Bronchial epithelial cell (primary cell): ENCODE measurements around the gene LMBR1L. TPM values are rescaled to one million over a fixed set of nuclear protein-coding genes. Genes with fewer than 3 reads are reported as not detected.

Experiments
- DNase-seq: peaks from one replicate; pipeline ENCODE4 v3.0.0-alpha.2; 2010; ENCODE audit warnings: low read depth
- FAIRE-seq: peaks from 2 replicates; lab custom pipeline; 2011; peaks lifted over from hg19 to GRCh38; lab: Jason Lieb, UNC
- H3K27me3 ChIP-seq: 2 replicates; pipeline ENCODE4 v1.5.1; 2011; ENCODE audit warnings: low read length; ENCODE audit not compliant: control insufficient read depth, insufficient read depth
- H3K36me3 ChIP-seq: 2 replicates; pipeline ENCODE4 v1.5.1; 2011; ENCODE audit warnings: low read length; ENCODE audit not compliant: control insufficient read depth, insufficient read depth
- H3K4me3 ChIP-seq: 2 replicates; pipeline ENCODE4 v1.5.1; 2011; ENCODE audit warnings: mild to moderate bottlenecking, low read depth, low read length, control low read depth
- total RNA-seq: library from RNA; depleted of rRNA; stranded (reverse); fragments of >200 nt; gene quantifications from 2 replicates; pipeline ENCODE4 v1.2.1, GENCODE V29; 2014
- TF ChIP-seq, protein P1 (sequence below): IDR thresholded peaks from 2 replicates; pipeline ENCODE4 v1.5.1; 2011; ENCODE audit warnings: mild to moderate bottlenecking, moderate library complexity, low read length, control low read depth, inconsistent platforms; ENCODE audit not compliant: insufficient read depth, severe bottlenecking

The LMBR1L gene
- total RNA-seq, 1 donor from 2014 or later: 24.0 TPM

DNA sequence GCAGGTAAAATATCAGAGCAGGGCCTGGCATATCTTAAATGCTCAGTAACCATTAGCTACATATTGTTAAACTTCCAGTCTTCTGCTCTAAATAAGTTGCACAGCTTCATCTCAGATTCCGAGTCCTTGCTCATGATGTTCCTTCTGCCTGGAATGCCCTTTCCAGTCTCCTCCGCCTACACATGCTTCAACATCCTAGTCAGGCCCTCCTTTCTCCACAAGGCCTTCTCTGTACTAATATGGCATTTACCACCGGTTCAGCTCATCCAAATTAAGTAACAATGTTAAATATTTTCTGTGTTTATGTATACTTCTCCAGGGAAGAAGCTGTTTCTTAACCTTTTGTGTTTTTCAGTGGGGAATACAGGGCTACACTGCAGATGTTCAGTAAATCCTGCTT lies 24.5 kb downstream of the LMBR1L start:
- H3K27me3 ChIP-seq: peaks cover 17% of the 10 kb centered on the region
- H3K36me3 ChIP-seq: no peaks in the 10 kb centered on the region
- FAIRE-seq: no peak
- DNase-seq: no peak
- TF ChIP-seq, protein P1, sequence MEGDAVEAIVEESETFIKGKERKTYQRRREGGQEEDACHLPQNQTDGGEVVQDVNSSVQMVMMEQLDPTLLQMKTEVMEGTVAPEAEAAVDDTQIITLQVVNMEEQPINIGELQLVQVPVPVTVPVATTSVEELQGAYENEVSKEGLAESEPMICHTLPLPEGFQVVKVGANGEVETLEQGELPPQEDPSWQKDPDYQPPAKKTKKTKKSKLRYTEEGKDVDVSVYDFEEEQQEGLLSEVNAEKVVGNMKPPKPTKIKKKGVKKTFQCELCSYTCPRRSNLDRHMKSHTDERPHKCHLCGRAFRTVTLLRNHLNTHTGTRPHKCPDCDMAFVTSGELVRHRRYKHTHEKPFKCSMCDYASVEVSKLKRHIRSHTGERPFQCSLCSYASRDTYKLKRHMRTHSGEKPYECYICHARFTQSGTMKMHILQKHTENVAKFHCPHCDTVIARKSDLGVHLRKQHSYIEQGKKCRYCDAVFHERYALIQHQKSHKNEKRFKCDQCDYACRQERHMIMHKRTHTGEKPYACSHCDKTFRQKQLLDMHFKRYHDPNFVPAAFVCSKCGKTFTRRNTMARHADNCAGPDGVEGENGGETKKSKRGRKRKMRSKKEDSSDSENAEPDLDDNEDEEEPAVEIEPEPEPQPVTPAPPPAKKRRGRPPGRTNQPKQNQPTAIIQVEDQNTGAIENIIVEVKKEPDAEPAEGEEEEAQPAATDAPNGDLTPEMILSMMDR: no peak
- H3K4me3 ChIP-seq: no peak overlapping the region

DNA sequence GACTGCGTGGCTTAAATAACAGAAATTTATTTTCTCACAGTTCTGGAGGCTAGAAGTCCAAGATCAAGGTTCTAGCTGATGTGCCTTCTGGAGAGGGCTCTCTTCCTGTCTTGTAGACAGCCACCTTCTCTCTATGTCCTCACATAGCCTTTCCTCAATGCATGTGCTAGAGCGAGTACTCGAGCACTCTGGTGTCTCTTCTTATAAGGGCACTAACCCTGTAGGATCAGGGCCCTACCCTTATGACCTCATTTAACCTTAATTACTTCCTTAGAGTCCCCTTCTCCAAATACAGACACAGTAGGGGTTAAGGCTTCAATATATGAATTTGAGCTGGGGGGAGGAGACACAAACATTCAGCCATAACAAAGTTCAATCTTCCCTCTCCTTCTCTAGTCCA lies 26.2 kb downstream of the LMBR1L start:
- Histone ChIP-seq H3K36me3 (no peaks in the 10 kb centered on the region), H3K4me3 (no peak overlapping the region), H3K27me3 (peaks cover 4% of the 10 kb centered on the region)
- DNase-seq: no peak
- FAIRE-seq: no peak
- TF ChIP-seq, protein P1: no peak

DNA sequence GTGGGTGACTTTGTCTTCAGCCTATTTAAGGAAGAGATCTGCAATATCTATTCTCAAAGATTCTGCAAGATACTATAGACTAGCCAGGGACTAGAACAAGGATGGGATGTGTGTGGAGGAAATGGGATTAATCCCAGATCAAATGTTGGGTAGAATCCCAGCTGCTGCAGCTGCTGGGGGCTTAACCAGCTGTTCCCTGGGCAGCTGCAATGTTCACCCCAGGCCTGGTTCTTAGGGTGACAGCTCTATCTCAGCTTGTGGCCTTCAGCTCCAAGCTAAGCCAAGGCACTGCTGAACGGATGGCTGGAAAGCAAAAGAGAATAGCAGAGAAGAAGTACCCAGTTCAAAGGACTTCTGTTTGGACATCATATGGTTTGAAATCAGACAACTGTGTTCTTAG lies 30.9 kb downstream of the LMBR1L start:
- H3K36me3 ChIP-seq: no peaks in the 10 kb centered on the region
- H3K27me3 ChIP-seq: no peaks in the 10 kb centered on the region
- TF ChIP-seq, protein P1: no peak
- DNase-seq (no peak), FAIRE-seq (no peak)
- H3K4me3 ChIP-seq: no peak overlapping the region

DNA sequence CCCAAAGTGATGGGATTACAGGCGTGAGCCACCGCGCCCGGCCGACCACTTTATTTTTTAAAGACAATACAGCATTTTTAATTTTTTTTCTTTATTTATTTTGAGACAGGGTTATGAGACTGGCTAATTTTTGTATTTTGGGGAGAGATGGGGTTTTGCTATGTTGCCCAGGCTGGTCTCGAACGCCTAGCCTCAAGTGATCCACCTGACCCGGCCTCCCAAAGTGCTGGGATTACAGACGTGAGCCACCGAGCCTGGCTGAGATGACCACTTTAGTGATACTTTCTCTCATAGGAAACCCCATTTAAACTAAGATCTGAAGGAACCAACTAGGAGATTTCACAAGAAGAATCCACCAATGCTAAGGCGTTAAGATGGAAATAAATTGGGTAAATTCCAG lies 39.7 kb downstream of the LMBR1L start:
- Histone ChIP-seq H3K27me3 (no peaks in the 10 kb centered on the region), H3K4me3 (no peak overlapping the region), H3K36me3 (no peaks in the 10 kb centered on the region)
- FAIRE-seq: no peak
- TF ChIP-seq, protein P1: no peak
- no peak for DNase-seq

DNA sequence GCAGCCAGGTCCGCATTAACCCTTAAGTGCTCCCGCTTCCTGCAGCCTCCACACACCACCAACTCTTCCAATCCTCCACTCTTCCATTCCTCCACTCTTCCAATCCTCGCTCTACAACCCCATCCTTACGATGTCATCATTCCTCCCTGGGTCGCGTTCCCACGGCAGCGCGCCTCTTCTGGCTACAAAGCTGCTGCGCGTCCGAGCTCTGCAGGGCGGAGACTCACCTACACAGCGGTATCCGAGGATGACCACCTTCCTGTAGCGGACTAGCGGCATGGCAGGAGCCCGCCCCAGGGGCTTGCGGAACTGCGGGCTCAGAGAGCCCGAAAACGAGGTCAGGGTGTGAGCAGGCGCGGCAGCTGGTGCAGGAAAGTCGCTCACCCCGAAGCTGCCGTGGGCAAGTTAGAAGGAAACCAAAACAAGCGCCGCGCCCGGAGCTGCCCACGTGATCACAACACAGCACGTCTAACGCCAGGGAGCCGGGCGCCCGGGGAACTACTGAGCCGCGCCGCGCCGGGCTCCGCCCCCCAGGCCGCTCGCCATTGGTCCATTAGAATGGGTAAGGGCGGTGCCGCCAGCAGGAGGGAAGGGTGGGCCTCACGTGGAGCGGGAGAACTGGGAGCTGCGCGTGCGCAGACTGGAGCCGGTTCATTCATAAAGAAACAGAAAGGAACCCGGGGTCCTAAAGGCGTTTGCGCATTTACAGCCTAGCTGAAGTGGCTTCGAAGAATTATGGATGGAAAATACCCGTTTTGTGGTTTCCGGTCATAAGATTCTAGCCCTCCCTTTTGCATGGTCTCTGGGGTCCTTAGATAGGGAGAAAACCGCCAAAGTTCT lies 40.9 kb downstream of the LMBR1L start, which contains the start of gene RHEBL1:
TSS of gene RHEBL1 (minus strand) at position 473 of the 840 bp plus-strand sequence. CDS start at position 279, 194 bp downstream.
- Histone ChIP-seq H3K27me3 (no peaks in the 10 kb centered on the region), H3K4me3 (peak within 1 kb of the TSS; percentile 49), H3K36me3 (no peaks in the 10 kb centered on the region)
- TF ChIP-seq, protein P1: peak; percentile 21
- DNase-seq: peak; percentile 87
- no peak for FAIRE-seq
